Urinary bladder (tissue), 4 donors: Measurements from ENCODE around the gene PTP4A2. TPM values are rescaled to one million over a fixed set of nuclear protein-coding genes. Genes with fewer than 3 reads are reported as not detected.

Experiments used
- DNase-seq: peaks from one replicate; pipeline ENCODE4 v3.0.0-alpha.2; 2015; ENCODE audit errors: extremely low spot score
- H3K27ac ChIP-seq: one replicate; pipeline ENCODE4 v1.5.1; 2013; ENCODE audit warnings: low read depth, mild to moderate bottlenecking, moderate library complexity
- H3K36me3 ChIP-seq: one replicate; pipeline ENCODE4 v1.6.1; 2013; ENCODE audit warnings: mild to moderate bottlenecking, moderate library complexity; ENCODE audit not compliant: insufficient read depth
- H3K4me1 ChIP-seq: one replicate; pipeline ENCODE4 v1.6.1; 2013; ENCODE audit warnings: mild to moderate bottlenecking, moderate library complexity; ENCODE audit not compliant: insufficient read depth
- H3K4me3 ChIP-seq: one replicate; pipeline ENCODE4 v1.5.1; 2013; ENCODE audit warnings: low read depth, low read length
- WGBS: extraction: QIAGEN DNeasy Blood & Tissue Kit; methylation state at CpG from one replicate; pipeline ENCODE4 v1.1.7; 2013; 5-methylcytosine and 5-hydroxymethylcytosine counted together
- polyA plus RNA-seq: library from polyadenylated mRNA; stranded (reverse); fragments of 200-250 nt; gene quantifications from one replicate; pipeline ENCODE4 v1.2.3, GENCODE V29; 2013
- total RNA-seq: library from RNA; depleted of rRNA; stranded (reverse); fragments of >200 nt; gene quantifications from one replicate; pipeline ENCODE4 v1.2.3, GENCODE V29; 2014
- donor health status: healthy with polysubstance abuse.
- donor health status: healthy.

Gene PTP4A2
- total RNA-seq: 462 TPM
- polyA plus RNA-seq: 118 TPM

GRCh38 chr1:31938184-31938975, at the start of gene PTP4A2:
PTP4A2 (minus strand) TSS chr1:31938368; CDS start chr1:31919065, 19,303 bp downstream.
- under 1% methylated on average over 82 of the region's 82 CpGs for WGBS

GRCh38 chr1:31987135-31987619, 49.0 kb upstream of the PTP4A2 start:
- Histone ChIP-seq H3K27ac (no peak overlapping the region), H3K4me3 (no peak overlapping the region), H3K4me1 (no peaks in the 10 kb centered on the region), H3K36me3 (no peaks in the 10 kb centered on the region)
- DNase-seq: no peak
- WGBS: 66% methylated on average over 9 of the region's 9 CpGs

More at GRCh38 chr1:31938184-31938975, at the start of gene PTP4A2:
- no peaks in the 10 kb centered on the region for H3K4me1 ChIP-seq
- no peaks in the 10 kb centered on the region for H3K36me3 ChIP-seq
- no peak for DNase-seq
- H3K27ac ChIP-seq: peak within 1 kb of the TSS; percentile 99
- peak within 1 kb of the TSS; percentile 87 for H3K4me3 ChIP-seq

DNA sequence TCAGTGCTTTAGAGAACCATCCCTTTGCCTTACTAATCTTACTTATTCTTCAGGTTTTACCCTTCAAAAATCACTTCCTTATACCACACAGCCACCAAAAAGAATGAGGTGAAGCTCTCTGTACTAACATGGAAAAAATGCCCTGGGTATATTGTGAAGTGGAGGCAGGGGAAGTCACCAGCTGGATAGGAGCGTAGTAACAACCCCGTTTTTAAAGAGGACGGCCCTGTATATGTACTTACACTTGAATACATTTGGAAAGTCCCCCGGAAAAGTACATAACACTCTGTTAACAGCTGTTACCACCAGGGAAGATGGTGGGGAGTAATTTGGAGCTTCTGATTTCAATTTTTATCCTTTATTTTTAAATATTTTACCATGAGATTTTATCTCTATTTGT, 47.3 kb upstream of the PTP4A2 start:
- H3K4me3 ChIP-seq: no peak overlapping the region
- no peak for DNase-seq
- H3K36me3 ChIP-seq: no peaks in the 10 kb centered on the region
- H3K4me1 ChIP-seq: no peaks in the 10 kb centered on the region
- no peak overlapping the region for H3K27ac ChIP-seq
- 23% methylated on average over 4 of the region's 4 CpGs for WGBS

- no peak for DNase-seq
- Histone ChIP-seq H3K4me1 (no peaks in the 10 kb centered on the region), H3K27ac (no peak overlapping the region), H3K36me3 (no peaks in the 10 kb centered on the region), H3K4me3 (no peak overlapping the region)
- 84% methylated on average over 6 of the region's 6 CpGs for WGBS
Observed at GRCh38 chr1:31984419-31985347, 46.5 kb upstream of the PTP4A2 start.

DNA sequence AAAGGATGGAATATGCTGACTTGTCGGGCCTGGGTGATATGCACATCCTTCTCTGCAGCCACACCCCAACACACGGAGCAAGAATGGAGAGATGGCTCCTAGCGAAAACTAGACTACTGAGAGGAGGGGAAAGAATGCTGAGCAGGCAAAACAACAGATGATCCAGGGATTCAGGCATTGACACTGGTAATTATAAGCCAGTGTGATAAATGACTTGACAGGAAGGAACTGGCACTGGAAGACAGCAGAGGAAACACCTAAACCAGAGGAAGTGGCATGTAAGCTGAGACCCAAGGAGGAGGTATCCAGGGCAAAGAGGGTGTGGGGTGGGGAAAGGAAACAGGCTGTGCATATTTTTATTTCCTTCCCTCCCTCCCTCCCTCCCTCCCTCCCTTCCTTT, 43.8 kb upstream of the PTP4A2 start:
- no peak for DNase-seq
- 55% methylated on average over 3 of the region's 3 CpGs for WGBS
- Histone ChIP-seq H3K4me3 (no peak overlapping the region), H3K4me1 (no peaks in the 10 kb centered on the region), H3K36me3 (no peaks in the 10 kb centered on the region), H3K27ac (no peak overlapping the region)

- Histone ChIP-seq H3K4me1 (no peaks in the 10 kb centered on the region), H3K36me3 (no peaks in the 10 kb centered on the region), H3K27ac (no peak overlapping the region), H3K4me3 (no peak overlapping the region)
- WGBS: 90% methylated on average over 2 of the region's 2 CpGs
- DNase-seq: no peak
Observed at GRCh38 chr1:31981456-31981839, 43.3 kb upstream of the PTP4A2 start.

DNA sequence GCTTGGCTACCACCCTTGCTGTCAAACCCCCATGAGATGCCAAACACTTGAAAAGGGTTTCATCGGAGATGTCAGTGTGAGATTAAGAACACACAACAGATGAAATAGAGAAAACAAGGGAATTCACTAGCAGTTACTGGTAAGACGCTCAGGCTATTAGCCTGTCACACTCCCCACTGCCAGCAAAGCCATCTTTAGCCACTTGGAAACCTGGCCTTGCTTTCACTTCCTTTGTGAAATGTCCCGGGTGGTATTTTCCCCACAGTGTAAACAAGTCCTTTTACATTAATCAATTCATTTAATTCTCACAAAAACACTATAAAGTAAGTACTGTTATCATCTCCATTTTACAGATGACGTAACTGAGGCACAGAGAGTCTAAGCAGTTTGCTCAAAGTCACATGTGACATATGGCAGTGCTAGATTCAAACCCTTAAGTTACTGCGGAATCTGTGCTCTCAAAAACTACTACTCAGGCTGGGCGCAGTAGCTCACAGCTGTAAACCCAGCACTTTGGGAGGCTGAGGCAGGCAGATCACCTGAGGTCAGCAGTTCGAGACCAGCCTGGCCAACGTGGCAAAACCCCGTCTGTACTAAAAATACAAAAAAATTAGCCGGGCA, 42.8 kb upstream of the PTP4A2 start:
- H3K36me3 ChIP-seq: no peaks in the 10 kb centered on the region
- no peak for DNase-seq
- 81% methylated on average over 10 of the region's 10 CpGs for WGBS
- no peaks in the 10 kb centered on the region for H3K4me1 ChIP-seq
- H3K4me3 ChIP-seq: no peak overlapping the region
- H3K27ac ChIP-seq: no peak overlapping the region

DNA sequence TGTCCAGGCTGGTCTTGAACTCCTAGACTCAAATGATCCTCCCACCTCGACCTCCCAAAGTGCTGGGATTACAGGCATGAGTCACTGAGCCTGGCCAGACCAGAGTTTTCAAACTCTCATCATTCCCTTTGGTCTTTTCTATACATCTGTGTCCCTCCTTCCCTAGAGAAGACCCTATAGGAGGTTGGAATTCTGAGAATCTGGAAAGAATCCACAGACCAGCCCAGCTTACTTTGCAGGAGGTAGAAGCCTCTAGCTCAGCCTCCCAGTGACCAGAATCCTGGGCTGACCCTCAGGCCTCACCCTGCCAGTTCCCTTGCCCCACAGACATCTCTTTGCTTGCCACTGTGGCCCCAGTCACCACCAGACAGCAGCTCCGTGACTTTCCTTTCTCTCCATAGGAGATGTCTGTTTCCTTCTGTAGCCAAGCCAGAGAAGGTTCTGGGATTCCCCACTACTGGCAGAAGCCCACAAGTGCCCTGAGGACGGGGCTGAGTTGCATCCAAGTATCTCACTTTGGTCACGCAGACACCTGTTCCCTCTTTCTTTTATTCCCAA, 40.8 kb upstream of the PTP4A2 start:
- WGBS: 75% methylated on average over 4 of the region's 4 CpGs
- Histone ChIP-seq H3K4me1 (no peaks in the 10 kb centered on the region), H3K4me3 (no peak overlapping the region), H3K36me3 (no peaks in the 10 kb centered on the region), H3K27ac (no peak overlapping the region)
- no peak for DNase-seq

GRCh38 chr1:31977385-31978131, 39.4 kb upstream of the PTP4A2 start:
- no peak overlapping the region for H3K27ac ChIP-seq
- WGBS: 49% methylated on average over 6 of the region's 6 CpGs
- H3K4me1 ChIP-seq: no peaks in the 10 kb centered on the region
- H3K36me3 ChIP-seq: no peaks in the 10 kb centered on the region
- no peak for DNase-seq
- H3K4me3 ChIP-seq: no peak overlapping the region

GRCh38 chr1:31976401-31976800, 38.2 kb upstream of the PTP4A2 start:
- no peak overlapping the region for H3K27ac ChIP-seq
- H3K4me1 ChIP-seq: no peaks in the 10 kb centered on the region
- 97% methylated on average over 1 of the region's 1 CpG for WGBS
- DNase-seq: no peak
- no peak overlapping the region for H3K4me3 ChIP-seq
- H3K36me3 ChIP-seq: no peaks in the 10 kb centered on the region

DNA sequence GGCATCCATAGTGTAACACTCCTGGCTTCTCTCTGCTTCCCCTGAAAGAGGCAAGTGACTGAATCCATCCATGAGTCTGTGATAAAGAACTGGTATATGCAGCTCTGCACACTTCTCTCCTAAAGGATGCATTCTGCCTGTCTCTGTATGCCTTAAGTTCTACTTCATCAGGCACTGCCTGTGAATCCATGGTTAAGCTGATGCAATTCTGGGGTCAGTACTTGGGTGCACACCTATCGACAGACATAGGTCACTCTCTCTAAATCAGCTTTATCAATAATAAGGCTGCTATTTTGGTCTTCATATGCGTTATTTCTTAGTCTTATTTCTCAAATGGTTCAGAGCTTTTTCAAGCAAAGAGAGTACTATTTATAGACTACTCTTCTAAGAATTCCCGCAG, 32.7 kb upstream of the PTP4A2 start:
- H3K4me1 ChIP-seq: no peaks in the 10 kb centered on the region
- DNase-seq: no peak
- H3K36me3 ChIP-seq: no peaks in the 10 kb centered on the region
- no peak overlapping the region for H3K4me3 ChIP-seq
- H3K27ac ChIP-seq: no peak overlapping the region
- 85% methylated on average over 3 of the region's 3 CpGs for WGBS

- H3K4me1 ChIP-seq: no peaks in the 10 kb centered on the region
- no peak overlapping the region for H3K27ac ChIP-seq
- 81% methylated on average over 8 of the region's 8 CpGs for WGBS
- H3K36me3 ChIP-seq: no peaks in the 10 kb centered on the region
- DNase-seq: no peak
- no peak overlapping the region for H3K4me3 ChIP-seq
Observed at GRCh38 chr1:31961536-31961935, 23.4 kb upstream of the PTP4A2 start.
